Activated CD8-positive, alpha-beta T cell treated with anti-CD3 and anti-CD28 coated beads, Interleukin-2, amount 10 ng/mL, durations not matched to agents 7 days and 5 days (primary cell): Measurements from ENCODE around the gene CCPG1. TPM values are rescaled to one million over a fixed set of nuclear protein-coding genes. Genes with fewer than 3 reads are reported as not detected.
"Not testable (repeated sequence)": the region's sequence is repeated elsewhere in the genome, so short reads cannot be mapped to it uniquely, and the experiment has no call there.

Source experiments
- ATAC-seq: fragments of 150-1000 bp; cut with Tn5 transposase; one replicate; pipeline ENCODE4 v1.10.0; 2021; ENCODE audit warnings: moderate library complexity
- CTCF ChIA-PET: fragments of 350-600 bp; sonication (Branson Sonifier 250); formaldehyde crosslinking; loops from one replicate; lab custom pipeline; 2021; ENCODE audit warnings: antibody characterized with exemption; lab: Charles Lee
- POLR2A ChIA-PET: fragments of 350-600 bp; sonication (Branson Sonifier 250); formaldehyde crosslinking; loops from one replicate; lab custom pipeline; 2021; ENCODE audit warnings: antibody characterized with exemption; lab: Charles Lee
- DNase-seq: peaks from one replicate; pipeline ENCODE4 v3.0.0-alpha.2; 2020
- H3K27ac Mint-ChIP-seq: one replicate; pipeline ENCODE4 v1.8.0; 2021; ENCODE audit warnings: mild to moderate bottlenecking, mixed read lengths
- H3K27me3 Mint-ChIP-seq: one replicate; pipeline ENCODE4 v1.8.0; 2021; ENCODE audit warnings: low read depth, mixed read lengths
- H3K36me3 Mint-ChIP-seq: one replicate; pipeline ENCODE4 v1.8.0; 2021; ENCODE audit warnings: low read depth, mixed read lengths
- H3K4me1 Mint-ChIP-seq: one replicate; pipeline ENCODE4 v1.8.0; 2021; ENCODE audit warnings: low read depth, mixed read lengths
- H3K4me3 Mint-ChIP-seq: one replicate; pipeline ENCODE4 v1.8.0; 2021; ENCODE audit warnings: mild to moderate bottlenecking, mixed read lengths
- H3K9me3 Mint-ChIP-seq: one replicate; pipeline ENCODE4 v1.8.0; 2022; ENCODE audit warnings: mixed read lengths; ENCODE audit not compliant: insufficient read depth
- total RNA-seq, 2 experiments: library from RNA; stranded (reverse); gene quantifications; one replicate each; pipeline ENCODE4 v1.2.3, GENCODE V29; 2021

CCPG1 gene
- 10 to 100 TPM in 1 of 2 experiments, 1 to 10 TPM in 1; 8.2 to 10.4 TPM for total RNA-seq

- Mint-ChIP-seq H3K27ac (peak within 1 kb of the TSS; percentile 89), H3K36me3 (no peaks in the 10 kb centered on the region), H3K9me3 (no peaks in the 10 kb centered on the region), H3K4me3 (peak within 1 kb of the TSS; percentile 84), H3K4me1 (peaks cover 29% of the 10 kb centered on the region), H3K27me3 (no peaks in the 10 kb centered on the region)
- DNase-seq: peak; percentile 91
- ATAC-seq: peak; percentile 96
- ChIA-PET CTCF (interaction anchor here (0.6 to 2.4 kb wide), 27 partner anchors 11 to 437 kb away, joined by 3 to 22 read pairs (median 4); partner anchors contain the start of genes PIGB, PIGBOS1 and RSL24D1), POLR2A (interaction anchor here (0.7 to 1.7 kb wide), 8 partner anchors 11 to 211 kb away, joined by 3 to 15 read pairs (median 4); partner anchors contain the start of genes PIGB, PIGBOS1 and RSL24D1)
Observed at GRCh38 chr15:55408012-55408928, at the start of gene CCPG1, which contains the start of gene PIERCE2. CCPG1 (minus strand) TSS chr15:55408359; CDS start chr15:55389424, 18,935 bp downstream. PIERCE2 (plus strand) TSS chr15:55408495; CDS start chr15:55408769, 274 bp downstream.

- ChIA-PET CTCF (no interaction called here), POLR2A (no interaction called here)
- DNase-seq (no peak), ATAC-seq (no peak)
- Mint-ChIP-seq H3K36me3 (no peaks in the 10 kb centered on the region), H3K27ac (no peak overlapping the region), H3K27me3 (peaks cover 2% of the 10 kb centered on the region), H3K4me1 (no peaks in the 10 kb centered on the region), H3K9me3 (peaks cover 8% of the 10 kb centered on the region), H3K4me3 (no peak overlapping the region)
Observed at GRCh38 chr15:55457401-55458022, 49.4 kb upstream of the CCPG1 start.

- H3K36me3 Mint-ChIP-seq, POLR2A ChIA-PET, H3K4me3 Mint-ChIP-seq, H3K9me3 Mint-ChIP-seq, H3K27me3 Mint-ChIP-seq, ATAC-seq, H3K27ac Mint-ChIP-seq, CTCF ChIA-PET, H3K4me1 Mint-ChIP-seq, DNase-seq: not testable (repeated sequence)
Observed at GRCh38 chr15:55447030-55447394, 38.9 kb upstream of the CCPG1 start.

- ATAC-seq, H3K36me3 Mint-ChIP-seq, H3K27ac Mint-ChIP-seq, H3K4me3 Mint-ChIP-seq, POLR2A ChIA-PET, DNase-seq, CTCF ChIA-PET, H3K4me1 Mint-ChIP-seq, H3K9me3 Mint-ChIP-seq, H3K27me3 Mint-ChIP-seq: not testable (repeated sequence)
Observed at GRCh38 chr15:55446379-55447029, 38.3 kb upstream of the CCPG1 start.

GRCh38 chr15:55445936-55446335 lies 37.8 kb upstream of the CCPG1 start:
- DNase-seq, H3K27ac Mint-ChIP-seq, CTCF ChIA-PET, H3K4me1 Mint-ChIP-seq, H3K9me3 Mint-ChIP-seq, H3K36me3 Mint-ChIP-seq, H3K4me3 Mint-ChIP-seq, POLR2A ChIA-PET, ATAC-seq, H3K27me3 Mint-ChIP-seq: not testable (repeated sequence)

GRCh38 chr15:55443141-55443540 lies 35.0 kb upstream of the CCPG1 start:
- H3K4me3 Mint-ChIP-seq, ATAC-seq, H3K9me3 Mint-ChIP-seq, CTCF ChIA-PET, H3K4me1 Mint-ChIP-seq, H3K36me3 Mint-ChIP-seq, H3K27ac Mint-ChIP-seq, DNase-seq, H3K27me3 Mint-ChIP-seq, POLR2A ChIA-PET: not testable (repeated sequence)

- POLR2A ChIA-PET: no interaction called here
- ATAC-seq (peak; percentile 86), DNase-seq (peak; percentile 31)
- Mint-ChIP-seq H3K9me3 (no peaks in the 10 kb centered on the region), H3K27ac (no peak overlapping the region), H3K36me3 (no peaks in the 10 kb centered on the region), H3K27me3 (no peaks in the 10 kb centered on the region), H3K4me3 (no peak overlapping the region), H3K4me1 (peaks cover 4% of the 10 kb centered on the region)
- CTCF ChIA-PET: interaction anchor here (0.6 to 2.8 kb wide), 23 partner anchors 9 to 1472 kb away, joined by 3 to 13 read pairs (median 3); partner anchors contain the start of gene RSL24D1
Observed at GRCh38 chr15:55434989-55435825, 27.0 kb upstream of the CCPG1 start.

- Mint-ChIP-seq H3K9me3 (no peaks in the 10 kb centered on the region), H3K27me3 (no peaks in the 10 kb centered on the region), H3K36me3 (no peaks in the 10 kb centered on the region), H3K27ac (no peak overlapping the region), H3K4me3 (no peak overlapping the region), H3K4me1 (no peaks in the 10 kb centered on the region)
- no peak for DNase-seq
- CTCF ChIA-PET: interaction anchor here (0.8 kb wide), 1 partner anchor 13 kb away, joined by 3 read pairs; no protein-coding TSS in a partner anchor
- POLR2A ChIA-PET: no interaction called here
- no peak for ATAC-seq
Observed at GRCh38 chr15:55422089-55422488, 13.9 kb upstream of the CCPG1 start.

- ATAC-seq (no peak), DNase-seq (no peak)
- Mint-ChIP-seq H3K27ac (no peak overlapping the region), H3K4me3 (no peak overlapping the region), H3K9me3 (no peaks in the 10 kb centered on the region), H3K4me1 (no peaks in the 10 kb centered on the region), H3K36me3 (no peaks in the 10 kb centered on the region), H3K27me3 (no peaks in the 10 kb centered on the region)
- CTCF ChIA-PET: no interaction called here
- POLR2A ChIA-PET: no interaction called here
Observed at GRCh38 chr15:55420171-55420866, 12.2 kb upstream of the CCPG1 start.

- DNase-seq, H3K36me3 Mint-ChIP-seq, H3K4me3 Mint-ChIP-seq, ATAC-seq, H3K27me3 Mint-ChIP-seq, POLR2A ChIA-PET, H3K4me1 Mint-ChIP-seq, H3K27ac Mint-ChIP-seq, H3K9me3 Mint-ChIP-seq: not testable (repeated sequence)
- CTCF ChIA-PET: interaction anchor here (1.0 kb wide), 1 partner anchor 18 kb away, joined by 3 read pairs; no protein-coding TSS in a partner anchor
Observed at GRCh38 chr15:55417678-55418077, 9.5 kb upstream of the CCPG1 start.
